Fibroblast of peridontal ligament (primary cell): Measurements from ENCODE around the gene LDLRAD1.
A peak's percentile ranks its signal among the peaks of the same experiment; 100 is the strongest.
"Not testable (repeated sequence)": the region's sequence is repeated elsewhere in the genome, so short reads cannot be mapped to it uniquely, and the experiment has no call there.

ENCODE experiments used
- DNase-seq: peaks from one replicate; pipeline ENCODE4 v3.0.0-alpha.2; 2010; ENCODE audit errors: extremely low read depth

LDLRAD1 gene

DNA sequence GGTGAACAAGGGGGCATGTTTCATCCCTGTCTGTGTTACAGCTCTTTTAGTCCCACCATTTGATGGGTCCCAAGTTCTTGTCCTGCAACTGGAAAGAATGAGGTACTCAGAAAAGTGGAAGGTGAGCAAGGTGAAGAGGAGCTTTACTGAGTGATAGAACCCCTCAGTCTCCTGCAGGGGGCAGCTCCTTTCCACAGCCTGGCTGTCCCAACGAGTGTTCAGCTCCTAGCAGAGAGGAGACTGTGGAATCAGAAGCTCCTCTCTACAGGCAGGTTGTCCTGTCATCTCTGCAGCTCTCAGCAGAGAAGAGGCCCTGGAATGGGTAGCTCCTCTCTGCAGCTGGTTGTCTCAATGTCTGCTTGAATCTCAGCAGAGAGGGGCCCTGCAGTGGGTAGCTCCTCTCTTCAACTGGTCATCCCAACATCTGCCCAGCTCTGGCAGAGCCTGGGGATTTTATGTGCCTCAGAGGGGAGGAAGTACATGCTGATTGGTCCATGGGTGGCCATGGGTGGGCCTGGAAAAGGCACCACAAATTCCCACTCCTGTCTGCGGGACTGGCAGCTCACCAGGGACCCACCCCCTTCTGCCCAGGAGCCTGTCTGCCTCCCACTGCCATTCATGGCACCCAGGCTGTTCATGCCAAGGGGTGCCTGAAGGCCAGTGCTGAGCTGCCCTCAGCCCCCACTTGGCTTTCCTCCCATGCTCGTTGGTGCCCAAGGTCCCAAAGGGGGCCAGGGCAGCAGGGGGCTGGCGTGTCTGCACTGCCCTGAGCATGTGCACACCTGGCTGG lies 25.7 kb downstream of the LDLRAD1 start:
- DNase-seq, result no peak

DNA sequence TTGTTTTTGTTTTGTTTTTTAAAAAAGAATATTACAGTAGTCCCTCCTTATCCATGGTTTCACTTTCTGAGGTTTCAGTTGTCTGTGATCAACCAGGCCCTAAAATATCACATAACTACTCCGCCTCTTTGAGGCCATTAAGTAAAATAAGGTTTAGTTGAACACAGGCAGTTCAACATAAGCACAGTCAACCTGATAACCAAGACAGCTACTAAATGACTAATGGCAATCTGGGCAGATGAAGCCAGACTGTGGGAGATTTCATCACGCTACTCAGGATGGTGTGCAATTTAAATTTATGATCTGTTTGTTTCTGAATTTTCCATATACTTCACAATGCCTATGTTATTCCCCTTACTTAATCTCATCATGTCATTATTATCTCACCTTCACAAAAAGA lies 30.1 kb downstream of the LDLRAD1 start:
- DNase-seq, result peak; percentile 6

DNA sequence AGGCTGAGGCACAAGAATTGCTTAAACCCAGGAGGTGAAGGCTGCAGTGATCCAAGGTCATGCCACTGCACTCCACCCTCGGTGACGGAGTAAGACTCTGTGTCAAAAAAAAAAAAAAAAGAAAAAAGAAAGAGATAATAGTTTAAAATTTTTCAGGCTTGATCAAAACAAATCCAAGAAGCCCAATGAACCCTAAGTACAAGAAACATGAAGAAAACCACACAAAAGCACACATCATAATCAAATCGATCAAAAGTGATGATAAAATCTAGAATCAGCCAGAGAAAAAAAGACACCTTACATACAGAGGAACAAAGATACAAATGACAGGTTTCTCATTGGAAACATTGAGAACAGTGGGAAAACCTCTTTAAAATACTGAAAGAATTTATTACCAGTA lies 31.5 kb downstream of the LDLRAD1 start:
- no peak for DNase-seq

DNA sequence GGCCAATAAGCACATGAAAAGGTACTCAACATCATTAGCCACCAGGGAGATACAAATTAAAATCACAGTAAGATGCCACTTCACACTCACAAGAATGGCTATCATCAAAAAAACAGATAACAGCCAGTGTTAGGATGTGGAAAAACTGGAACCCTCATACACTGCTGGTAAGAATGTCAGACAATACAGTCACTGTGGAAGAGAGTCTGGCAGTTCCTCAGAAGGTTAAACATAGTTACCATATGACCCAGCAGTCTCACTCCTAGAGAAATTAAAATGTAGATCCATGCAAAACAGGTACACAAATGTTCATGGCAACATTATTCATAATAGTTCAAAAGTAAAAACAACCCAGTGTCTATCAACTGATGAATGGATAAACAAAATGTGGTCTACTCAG lies 33.3 kb downstream of the LDLRAD1 start:
- no peak for DNase-seq

DNA sequence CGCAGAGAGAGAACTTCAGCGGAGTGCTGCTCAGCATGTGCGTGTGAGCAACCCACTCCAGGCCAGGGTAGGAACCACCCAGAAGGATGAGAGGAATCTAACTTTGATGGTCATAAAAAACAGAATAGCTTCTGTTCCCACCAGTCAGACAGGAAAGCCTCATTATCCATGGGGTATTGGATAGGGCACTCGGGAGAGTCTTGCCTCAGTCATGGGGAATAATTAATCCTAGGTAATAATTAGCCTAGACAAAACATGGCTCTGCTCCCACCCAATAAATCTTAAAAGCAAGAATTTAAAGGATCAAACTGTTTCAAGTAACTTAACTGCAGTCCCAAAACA lies 35.3 kb downstream of the LDLRAD1 start:
- no peak for DNase-seq

DNA sequence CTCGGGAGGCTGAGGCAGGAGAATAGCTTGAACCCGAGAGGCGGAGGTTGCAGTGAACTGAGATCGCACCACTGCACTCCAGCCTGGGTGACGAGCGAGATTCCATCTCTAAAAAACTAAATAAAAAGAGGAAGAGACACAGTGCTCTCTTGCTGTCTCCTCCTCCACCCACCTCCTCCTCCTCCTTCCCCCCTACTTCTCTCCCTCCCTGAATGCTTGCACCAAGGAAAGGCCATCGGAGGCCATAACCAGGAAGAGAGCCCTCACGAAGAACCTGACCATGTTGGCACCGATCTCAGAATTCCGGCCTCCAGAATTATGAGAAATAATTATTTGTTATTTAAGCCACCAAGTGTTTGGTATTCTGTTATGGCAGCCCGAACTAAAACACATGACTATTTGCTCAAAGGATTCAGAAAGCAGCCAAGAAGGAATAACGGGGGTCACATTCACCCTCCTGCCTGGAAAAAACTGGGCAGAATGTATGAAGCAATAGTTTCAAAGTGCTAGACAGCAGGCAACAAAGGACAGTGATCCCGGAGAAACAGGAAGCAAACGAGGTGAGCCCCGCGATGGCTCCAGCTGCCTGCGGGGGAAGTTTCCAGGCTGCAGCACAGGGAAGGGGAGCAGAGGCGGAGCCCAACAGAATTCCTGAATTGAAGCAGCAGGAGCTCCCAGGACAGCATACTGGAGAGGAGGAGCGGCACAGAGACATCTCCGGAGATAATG lies 35.8 kb downstream of the LDLRAD1 start:
- peak; percentile 38 for DNase-seq

DNA sequence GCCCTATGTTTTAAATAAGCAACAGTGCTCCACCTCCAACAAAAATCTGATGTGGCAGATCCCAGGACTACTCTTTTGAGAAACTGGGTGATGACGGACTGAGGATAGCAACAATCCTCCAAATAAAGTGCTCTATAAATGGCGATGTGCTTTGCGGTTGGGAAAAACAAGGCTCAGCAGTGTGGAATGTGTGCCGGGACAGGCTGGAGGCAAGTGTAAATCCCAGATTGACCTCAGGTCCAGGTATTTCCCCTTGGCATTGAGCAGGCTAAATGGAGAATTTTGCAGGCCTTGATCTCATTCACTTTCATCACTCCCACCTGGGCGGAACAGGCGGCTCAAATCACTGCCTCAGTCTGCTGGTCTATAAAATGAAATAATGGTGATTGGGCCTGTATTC lies 36.8 kb downstream of the LDLRAD1 start:
- no peak for DNase-seq

DNA sequence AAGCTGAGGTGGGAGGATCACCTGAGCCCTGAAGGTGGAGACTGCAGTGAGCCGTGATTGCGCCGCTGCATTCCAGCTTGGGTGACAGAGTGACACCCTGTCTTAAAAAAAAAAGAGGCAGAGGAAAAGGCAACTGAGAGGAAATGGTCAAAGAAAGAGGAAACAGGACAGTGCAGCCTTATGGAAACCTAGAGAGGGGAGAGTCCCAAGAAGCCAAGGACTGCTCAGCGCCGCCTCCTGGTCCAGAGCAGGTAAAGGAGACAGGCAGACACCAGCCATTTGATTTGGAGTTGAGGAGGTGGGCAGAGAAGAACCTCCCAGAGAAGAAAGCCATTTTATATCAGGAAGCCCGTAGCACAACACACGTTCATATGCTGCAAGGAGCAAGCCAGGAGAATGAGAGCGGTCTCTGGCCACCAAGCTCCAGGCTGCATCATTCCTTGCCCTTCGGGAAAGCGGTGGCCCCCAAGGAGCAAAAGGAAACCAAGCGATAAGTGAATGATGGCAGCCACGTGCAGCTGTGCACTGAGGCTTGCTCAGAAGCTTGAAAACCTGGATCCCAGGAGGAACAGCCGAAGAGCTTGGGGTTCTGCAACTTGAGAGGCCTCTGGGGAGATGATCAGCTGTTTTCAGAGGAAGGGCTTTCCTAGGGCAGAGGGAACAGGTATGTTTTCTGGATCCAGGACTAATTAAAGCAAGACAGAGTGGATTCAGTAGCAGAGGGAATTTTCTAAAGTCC lies 38.1 kb downstream of the LDLRAD1 start:
- DNase-seq, result no peak

DNA sequence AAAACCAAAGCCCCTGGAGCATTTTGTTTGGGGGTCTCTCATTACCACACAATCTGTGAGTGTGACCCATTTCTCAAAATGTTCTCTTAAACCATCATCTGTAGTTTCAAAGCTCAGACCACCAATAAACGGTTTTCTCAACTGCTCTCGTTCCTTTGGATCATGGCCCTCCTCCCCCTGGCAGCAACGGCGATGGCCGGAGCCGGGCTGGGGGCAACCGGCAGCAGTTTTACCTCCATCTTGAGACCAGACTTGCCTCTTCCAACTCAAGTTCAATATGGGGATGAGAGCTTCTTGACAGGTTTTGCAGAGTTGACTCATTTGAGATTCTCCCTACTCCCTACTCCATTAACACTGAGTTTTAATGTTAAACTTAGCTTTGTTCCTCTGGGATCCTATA lies 42.1 kb downstream of the LDLRAD1 start:
- no peak for DNase-seq

DNA sequence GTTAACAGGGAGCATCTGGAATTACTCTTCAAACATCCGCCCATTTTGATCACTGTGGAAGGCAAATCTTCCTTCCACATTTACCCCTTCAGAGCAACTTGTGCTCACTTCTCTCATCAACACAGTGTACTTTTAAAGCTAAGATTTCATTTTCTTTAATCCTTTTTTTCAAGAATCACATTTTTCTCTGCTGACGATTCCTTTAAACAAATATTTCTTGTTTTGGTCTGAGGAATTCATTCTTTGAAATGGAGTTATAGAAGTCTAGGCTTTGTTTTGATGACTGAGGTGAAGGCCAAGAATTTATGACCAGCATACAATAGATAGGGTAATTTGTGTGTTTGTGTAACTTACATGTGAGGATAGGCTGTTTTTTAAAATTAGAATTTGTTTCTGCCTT lies 46.3 kb downstream of the LDLRAD1 start:
- DNase-seq, result peak; percentile 54

DNA sequence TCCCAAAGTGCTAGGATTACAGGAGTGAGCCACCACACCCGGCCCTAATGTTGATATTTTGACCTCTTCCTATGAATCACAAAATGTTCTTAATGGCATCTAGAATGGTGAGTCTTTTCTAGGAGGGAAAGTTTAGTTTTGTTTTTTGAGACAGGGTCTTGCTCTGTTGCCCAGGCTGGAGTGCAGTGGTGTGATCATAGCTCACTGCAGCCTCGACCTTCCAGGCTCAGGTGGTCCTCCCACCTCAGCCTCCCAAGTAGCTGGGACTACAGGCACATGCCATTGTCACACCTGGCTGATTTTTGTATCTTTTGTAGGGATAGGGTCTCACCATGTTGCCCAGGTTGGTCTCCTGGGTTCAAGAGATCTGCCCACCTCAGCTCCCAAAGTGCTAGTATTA lies 48.7 kb downstream of the LDLRAD1 start:
- not testable (repeated sequence) for DNase-seq

DNA sequence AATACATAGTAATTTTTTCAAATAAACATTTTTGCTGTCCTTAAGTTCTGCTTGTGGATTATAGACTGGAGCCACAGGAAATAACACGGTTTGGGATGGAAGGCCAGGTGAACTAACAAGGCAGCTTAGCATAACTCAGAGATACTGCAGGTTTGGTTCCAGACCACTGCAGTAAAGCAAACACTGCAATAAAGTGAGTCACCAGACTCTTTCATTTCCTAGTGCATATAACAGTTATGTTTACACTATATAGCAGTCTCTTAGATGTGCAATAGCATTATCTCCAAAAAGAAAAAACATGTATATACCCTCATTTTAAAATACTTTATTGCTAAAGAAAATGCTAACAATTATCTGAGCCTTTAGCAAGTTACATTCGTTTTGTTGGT lies 49.9 kb downstream of the LDLRAD1 start:
- DNase-seq, result no peak

DNA sequence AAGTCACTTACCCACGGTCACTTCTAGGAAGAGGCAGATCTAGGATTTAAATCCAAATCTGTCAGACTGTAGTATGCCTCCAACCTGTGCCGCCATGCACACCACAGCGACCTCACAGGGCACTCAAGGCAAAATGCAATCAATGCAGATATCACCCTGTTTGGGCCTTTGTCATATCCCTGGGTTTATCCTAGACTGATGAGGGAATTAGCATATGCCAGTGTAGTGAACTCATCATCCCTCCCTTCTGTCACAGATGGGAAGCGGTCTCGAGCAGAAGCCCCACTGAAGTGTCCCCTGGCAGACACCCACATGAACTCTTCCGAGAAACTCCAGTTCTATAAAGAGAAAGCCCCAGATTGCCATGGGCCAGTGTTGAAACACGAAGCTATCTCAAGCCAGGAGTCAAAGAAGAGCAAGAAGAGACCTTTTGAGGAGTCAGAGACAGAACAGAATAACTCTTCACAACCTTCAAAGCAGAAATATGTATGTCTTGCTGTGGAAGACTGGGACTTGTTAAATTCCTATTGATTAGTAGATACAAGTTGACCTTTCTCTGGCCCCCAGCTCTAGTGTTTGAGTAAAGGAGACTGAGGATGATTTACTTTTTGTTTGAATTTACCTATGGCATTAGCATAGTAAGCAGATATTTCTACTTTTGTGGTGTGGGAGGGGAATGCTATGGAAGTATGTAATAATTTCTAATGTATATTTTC lies 50.4 kb downstream of the LDLRAD1 start:
- no peak for DNase-seq

DNA sequence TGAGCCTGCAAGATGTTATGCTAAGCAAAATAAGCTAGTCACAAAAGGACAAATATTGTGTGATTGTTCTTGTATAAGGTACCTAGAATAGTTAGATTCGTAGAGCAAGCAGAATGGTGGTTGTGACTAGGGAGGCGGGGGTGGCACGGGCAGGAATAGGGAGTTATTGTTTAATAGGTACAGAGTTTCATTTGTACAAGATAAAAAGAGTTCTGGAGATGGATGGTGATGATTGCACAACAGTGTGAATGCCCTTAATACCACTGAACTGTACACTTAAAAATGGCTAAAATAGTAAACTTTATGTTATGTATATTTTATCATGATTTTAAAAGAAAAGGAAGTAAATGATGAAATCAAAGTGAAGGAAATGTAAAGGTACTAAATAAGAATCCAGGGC lies 51.2 kb downstream of the LDLRAD1 start:
- DNase-seq, result no peak

DNA sequence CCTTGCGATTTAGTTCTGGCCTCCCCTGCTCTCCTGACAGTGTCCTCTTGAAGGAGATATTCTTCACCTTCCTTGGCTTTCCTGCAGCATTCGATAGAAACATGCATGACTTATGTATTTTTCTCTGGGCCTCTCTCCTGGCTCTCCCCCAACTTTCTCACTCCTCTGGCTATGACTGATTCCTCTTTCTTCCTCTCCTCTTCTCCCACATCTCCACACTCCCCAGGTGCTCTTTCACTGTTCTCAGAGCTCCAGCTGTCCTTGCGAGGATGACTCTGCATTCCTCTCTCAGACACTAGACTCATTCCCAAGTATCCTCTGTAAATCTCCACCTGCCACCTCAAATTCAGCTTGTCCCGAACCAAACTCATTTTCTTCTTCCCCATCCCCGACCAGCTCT lies 53.9 kb downstream of the LDLRAD1 start:
- DNase-seq, result no peak

DNA sequence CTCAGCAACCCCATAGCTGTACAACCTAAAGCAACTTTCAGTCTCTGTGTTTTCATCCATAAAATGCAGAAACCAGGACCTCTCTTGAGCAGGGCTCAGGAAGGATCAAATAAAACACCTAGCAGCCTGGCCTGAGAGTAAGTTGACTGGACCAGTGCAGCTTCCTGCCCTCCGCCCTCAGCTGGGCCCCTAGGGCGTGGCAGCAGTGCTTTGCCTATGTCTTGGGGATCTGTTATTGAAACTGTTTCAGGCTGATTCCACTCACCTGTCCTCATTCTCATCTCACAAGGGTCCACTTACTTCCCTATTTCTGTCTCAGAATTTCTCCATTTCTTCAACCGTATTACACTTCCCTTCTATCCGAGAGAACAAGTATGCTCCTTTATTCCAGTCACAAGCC lies 54.5 kb downstream of the LDLRAD1 start:
- DNase-seq, result no peak

DNA sequence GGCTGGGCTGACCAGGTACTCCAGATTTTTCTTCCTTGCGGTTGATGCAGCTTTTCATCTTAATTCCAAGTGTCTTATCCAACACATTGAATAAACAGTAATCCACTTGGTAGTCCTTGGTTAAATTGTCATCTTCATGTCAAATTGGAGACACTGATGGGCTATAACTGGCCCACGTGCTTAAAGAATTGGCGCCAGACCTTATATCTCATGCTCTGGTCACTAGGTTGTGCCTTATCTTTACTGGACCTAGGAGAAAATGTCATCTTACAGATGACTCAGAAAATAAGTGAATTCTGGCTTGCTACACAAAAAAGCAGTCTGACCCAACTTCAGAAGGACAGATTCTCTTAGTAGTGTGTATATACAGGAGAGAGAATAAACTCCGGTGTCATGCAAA lies 55.6 kb downstream of the LDLRAD1 start:
- no peak for DNase-seq

DNA sequence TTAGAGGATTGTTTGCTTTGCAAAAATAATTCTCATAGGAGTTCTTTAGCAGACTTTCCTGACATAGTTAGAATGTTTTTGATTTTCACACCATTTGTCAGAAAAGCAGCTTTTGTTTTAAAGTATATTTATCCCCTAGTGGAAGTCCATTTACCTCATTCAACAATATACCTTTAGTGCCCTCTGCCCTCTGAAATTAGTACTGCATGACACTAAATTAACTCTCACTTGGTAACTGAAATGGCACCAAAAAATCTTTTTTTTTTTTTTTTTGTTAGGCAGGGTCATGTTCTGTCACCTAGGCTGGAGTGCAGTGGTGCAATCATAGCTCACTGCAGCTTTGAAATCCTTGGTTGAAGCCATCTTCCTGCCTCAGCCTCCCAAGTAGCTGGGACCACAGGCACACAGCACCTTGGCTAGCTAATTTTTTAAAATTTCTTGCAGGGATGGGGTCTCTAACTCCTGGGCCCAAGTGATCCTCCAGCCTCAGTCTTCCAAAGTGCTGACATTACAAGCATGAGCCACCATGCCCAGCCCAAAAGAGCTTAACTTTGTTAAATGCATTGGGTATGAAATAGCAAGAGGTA lies 58.2 kb downstream of the LDLRAD1 start:
- peak; percentile 46 for DNase-seq
